Peyer's patch (tissue), 4 donors: ENCODE data around the gene ST3GAL4.

Experiments
- POLR2A ChIP-seq, 2 donors: fragments of 450-650 bp; IDR thresholded peaks; one replicate each; pipeline ENCODE4 v1.5.1; 2017; ENCODE audit warnings: antibody characterized with exemption in 2 of 2, mild to moderate bottlenecking in 2 of 2, moderate library complexity in 2 of 2
- TF ChIP-seq, protein P1 (sequence below), 6 experiments: fragments of 450-650 bp in 4 of 6; fragments of 200-600 bp in 2 of 6; sonication (generic) in 1 of 6; IDR thresholded peaks; one replicate each; pipeline ENCODE4 v1.5.1; 2017 to 2019; ENCODE audit warnings: antibody characterized with exemption in 6 of 6, mild to moderate bottlenecking in 3 of 6, moderate library complexity in 1 of 6

DNA sequence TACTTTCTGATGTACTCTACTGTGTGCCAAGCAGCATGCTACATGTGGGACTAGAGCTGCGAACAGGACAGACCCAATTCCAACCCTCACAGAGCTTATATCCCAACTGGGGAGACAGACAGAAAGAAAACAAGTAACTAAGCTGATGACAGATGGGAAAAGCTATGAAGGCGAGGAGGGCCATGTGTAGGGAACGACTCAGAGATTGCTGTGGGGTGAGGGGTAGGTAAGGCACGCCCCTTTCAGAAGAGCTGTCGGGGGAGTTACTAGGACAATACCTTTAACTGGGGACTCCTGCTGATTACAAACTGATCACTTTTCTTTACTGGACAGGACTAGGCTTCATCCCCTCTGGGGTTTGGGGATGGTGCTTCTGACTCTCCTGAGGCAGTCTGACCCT is 48.9 kb downstream of the ST3GAL4 start:
- TF ChIP-seq, protein P1, sequence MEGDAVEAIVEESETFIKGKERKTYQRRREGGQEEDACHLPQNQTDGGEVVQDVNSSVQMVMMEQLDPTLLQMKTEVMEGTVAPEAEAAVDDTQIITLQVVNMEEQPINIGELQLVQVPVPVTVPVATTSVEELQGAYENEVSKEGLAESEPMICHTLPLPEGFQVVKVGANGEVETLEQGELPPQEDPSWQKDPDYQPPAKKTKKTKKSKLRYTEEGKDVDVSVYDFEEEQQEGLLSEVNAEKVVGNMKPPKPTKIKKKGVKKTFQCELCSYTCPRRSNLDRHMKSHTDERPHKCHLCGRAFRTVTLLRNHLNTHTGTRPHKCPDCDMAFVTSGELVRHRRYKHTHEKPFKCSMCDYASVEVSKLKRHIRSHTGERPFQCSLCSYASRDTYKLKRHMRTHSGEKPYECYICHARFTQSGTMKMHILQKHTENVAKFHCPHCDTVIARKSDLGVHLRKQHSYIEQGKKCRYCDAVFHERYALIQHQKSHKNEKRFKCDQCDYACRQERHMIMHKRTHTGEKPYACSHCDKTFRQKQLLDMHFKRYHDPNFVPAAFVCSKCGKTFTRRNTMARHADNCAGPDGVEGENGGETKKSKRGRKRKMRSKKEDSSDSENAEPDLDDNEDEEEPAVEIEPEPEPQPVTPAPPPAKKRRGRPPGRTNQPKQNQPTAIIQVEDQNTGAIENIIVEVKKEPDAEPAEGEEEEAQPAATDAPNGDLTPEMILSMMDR (IDR thresholded peaks at IDR 0.05) = no peak
- no peak for TF ChIP-seq POLR2A (IDR thresholded peaks at IDR 0.05)
